Cardiac fibroblast (primary cell): ENCODE measurements around the gene TSPAN2.
"Not testable (repeated sequence)": the region's sequence is repeated elsewhere in the genome, so short reads cannot be mapped to it uniquely, and the experiment has no call there.

Experiments used
- DNase-seq, 2 donors: peaks; one replicate each; pipeline versions ENCODE4 v3.0.0 to v3.0.0-alpha.2; 2010; ENCODE audit warnings: low read depth in 2 of 2
- H3K4me3 ChIP-seq, 2 donors: replicated peaks in 1 of 2; 1 replicate in 1 of 2; 2 replicates in 1 of 2; pipeline ENCODE4 v1.5.1; 2011; ENCODE audit warnings: low read depth in 2 of 2, low read length in 2 of 2, mild to moderate bottlenecking in 2 of 2, moderate library complexity in 1 of 2
- CTCF ChIP-seq: IDR thresholded peaks from one replicate; pipeline ENCODE4 v1.5.1; 2011; ENCODE audit warnings: low read depth, mild to moderate bottlenecking, low read length, inconsistent platforms

TSPAN2 gene

DNA sequence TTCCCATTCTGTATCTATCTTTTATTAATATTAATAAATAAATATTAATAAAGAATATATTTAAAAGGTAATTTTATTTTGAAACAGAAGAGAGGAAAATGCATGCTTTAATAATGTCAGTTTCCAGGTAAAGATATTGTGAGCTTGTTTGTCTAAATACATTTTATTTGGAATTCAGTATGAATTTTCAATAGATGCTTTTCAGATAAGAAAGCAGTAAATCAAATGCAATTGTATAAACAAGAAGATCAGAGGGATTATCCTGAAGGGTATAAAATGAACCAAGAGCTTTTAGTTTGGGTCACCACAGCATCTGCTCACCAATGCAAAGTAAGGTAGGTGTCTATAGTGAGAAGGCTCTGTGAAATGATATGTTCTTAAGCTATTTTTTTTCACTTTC lies 59.8 kb downstream of the TSPAN2 start, which contains the start of gene TSHB:
TSHB (plus strand) TSS at position 301 of the 400 bp plus-strand sequence. CDS start 3,537 bp downstream, outside the sequence.
- H3K4me3 ChIP-seq, result no peak within 1 kb of the TSS
- DNase-seq, result no peak
- no peak for TF ChIP-seq CTCF

DNA sequence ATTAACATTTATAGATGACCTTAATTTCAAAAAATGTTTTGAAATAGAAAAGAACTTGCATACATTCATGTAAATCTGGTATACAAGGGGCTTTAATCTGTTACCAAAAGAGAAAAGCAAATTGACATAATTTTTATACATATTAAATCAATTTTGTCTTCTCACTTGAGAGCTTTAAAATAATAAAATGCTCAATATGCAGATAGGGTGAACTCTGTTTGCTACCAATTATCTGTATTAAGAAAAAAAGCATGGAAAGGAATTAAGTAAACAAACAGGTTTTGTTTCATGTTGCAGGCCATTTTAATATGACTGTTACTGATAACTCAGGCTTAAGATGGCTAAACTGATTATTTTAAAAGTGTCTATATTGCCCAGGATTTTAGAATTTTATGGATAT lies 65.7 kb downstream of the TSPAN2 start:
- no peak for DNase-seq
- no peak for TF ChIP-seq CTCF
- no peak overlapping the region for H3K4me3 ChIP-seq

- DNase-seq, result no peak
- no peak overlapping the region for H3K4me3 ChIP-seq
Measured at GRCh38 chr1:115021145-115021544, 68.2 kb downstream of the TSPAN2 start.

DNA sequence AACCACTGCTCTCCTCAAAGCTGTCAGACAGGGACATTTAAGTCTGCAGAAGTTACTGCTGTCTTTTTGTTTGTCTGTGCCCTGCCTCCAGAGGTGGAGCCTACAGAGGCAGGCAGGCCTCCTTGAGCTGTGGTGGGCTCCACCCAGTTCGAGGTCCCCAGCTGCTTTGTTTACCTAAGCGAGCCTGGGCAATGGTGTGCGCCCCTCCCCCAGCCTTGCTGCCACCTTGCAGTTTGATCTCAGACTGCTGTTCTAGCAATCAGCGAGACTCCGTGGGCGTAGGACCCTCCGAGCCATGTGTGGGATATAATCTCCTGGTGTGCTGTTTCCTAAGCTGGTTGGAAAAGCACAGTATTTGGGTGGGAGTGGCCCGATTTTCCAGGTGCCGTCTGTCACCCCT lies 69.8 kb downstream of the TSPAN2 start:
- not testable (repeated sequence) for DNase-seq, H3K4me3 ChIP-seq

More at GRCh38 chr1:115021145-115021544, 68.2 kb downstream of the TSPAN2 start:
- no peak for TF ChIP-seq CTCF

GRCh38 chr1:115013792-115014191 lies 75.5 kb downstream of the TSPAN2 start:
- no peak for TF ChIP-seq CTCF
- DNase-seq, result no peak
- H3K4me3 ChIP-seq, result no peak overlapping the region

- no peak for DNase-seq
- H3K4me3 ChIP-seq, result no peak overlapping the region
- TF ChIP-seq CTCF, result no peak
Measured at GRCh38 chr1:115012434-115012833, 76.9 kb downstream of the TSPAN2 start.

- no peak overlapping the region for H3K4me3 ChIP-seq
- no peak for DNase-seq
- no peak for TF ChIP-seq CTCF
Measured at GRCh38 chr1:115012006-115012405, 77.3 kb downstream of the TSPAN2 start.
